Measurements from ENCODE around the gene ADGRF3. TPM values are rescaled to one million over a fixed set of nuclear protein-coding genes. Genes with fewer than 3 reads are reported as not detected.
"Not testable (repeated sequence)": the region's sequence is repeated elsewhere in the genome, so short reads cannot be mapped to it uniquely, and the experiment has no call there.

The ADGRF3 gene
- total RNA-seq, 1 donor from 2014 or later, result 0.49 TPM

DNA sequence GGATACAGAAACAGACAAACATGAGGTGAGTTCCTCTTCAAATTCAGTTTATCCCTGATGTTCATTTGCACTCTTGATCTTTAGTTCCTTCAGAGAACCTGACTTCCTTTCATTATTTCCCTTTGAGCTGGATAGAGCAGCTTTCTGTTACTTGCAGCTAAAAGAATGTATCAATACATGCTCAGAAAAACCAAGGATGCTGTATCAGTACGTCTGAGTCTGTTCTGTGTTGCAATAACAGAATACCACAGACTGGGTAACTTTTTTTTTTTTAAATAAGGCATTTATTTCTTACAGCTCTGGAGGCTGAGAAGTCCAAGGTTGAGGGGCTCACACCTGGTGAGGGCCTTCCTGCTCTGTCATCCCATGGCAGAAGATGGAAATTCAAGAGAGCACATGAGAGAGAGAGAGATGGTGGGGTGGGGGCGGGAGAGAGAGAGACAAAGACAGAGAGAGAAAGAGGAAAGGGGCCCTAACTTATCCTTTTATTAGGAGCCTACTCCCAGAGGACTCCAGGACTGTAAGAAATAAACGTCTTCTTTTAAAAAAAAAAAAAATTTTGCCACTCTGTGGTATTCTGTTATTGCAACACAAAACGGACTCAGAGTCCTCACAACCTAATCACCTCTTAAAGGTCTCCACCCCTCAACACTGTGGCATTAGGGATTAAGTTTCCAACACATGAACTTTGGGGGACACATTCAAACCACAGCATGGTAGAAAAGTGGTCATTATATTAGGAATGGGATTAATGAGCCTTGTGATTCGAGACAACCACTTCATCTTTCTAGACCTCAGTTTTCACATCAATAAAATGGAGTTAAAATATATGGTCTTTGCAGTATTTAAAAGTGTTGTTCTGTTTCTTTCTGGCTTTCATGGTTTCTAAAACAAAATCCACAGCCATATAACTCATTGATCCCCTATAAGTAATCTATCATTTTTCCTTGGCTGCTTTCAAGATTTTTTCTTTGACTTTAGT lies 19.0 kb downstream of the ADGRF3 start:
- Histone ChIP-seq H3K27me3 (no peaks in the 10 kb centered on the region), H3K27ac (no peak overlapping the region), H3K36me3 (no peaks in the 10 kb centered on the region), H3K9me3 (no peaks in the 10 kb centered on the region), H3K4me3 (no peak overlapping the region), H3K4me1 (no peaks in the 10 kb centered on the region)
- no peak for DNase-seq (ENCODE audit: extremely low spot score in 2 of 2)
- TF ChIP-seq POLR2A (IDR thresholded peaks at IDR 0.05), result no peak
- no peak for TF ChIP-seq POLR2AphosphoS5 (IDR thresholded peaks at IDR 0.05; ENCODE audit: insufficient read depth in 1 of 2, low read depth in 1 of 2)
- TF ChIP-seq, protein P1, sequence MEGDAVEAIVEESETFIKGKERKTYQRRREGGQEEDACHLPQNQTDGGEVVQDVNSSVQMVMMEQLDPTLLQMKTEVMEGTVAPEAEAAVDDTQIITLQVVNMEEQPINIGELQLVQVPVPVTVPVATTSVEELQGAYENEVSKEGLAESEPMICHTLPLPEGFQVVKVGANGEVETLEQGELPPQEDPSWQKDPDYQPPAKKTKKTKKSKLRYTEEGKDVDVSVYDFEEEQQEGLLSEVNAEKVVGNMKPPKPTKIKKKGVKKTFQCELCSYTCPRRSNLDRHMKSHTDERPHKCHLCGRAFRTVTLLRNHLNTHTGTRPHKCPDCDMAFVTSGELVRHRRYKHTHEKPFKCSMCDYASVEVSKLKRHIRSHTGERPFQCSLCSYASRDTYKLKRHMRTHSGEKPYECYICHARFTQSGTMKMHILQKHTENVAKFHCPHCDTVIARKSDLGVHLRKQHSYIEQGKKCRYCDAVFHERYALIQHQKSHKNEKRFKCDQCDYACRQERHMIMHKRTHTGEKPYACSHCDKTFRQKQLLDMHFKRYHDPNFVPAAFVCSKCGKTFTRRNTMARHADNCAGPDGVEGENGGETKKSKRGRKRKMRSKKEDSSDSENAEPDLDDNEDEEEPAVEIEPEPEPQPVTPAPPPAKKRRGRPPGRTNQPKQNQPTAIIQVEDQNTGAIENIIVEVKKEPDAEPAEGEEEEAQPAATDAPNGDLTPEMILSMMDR (IDR thresholded peaks at IDR 0.05), result no peak
- intact Hi-C loops (cut with DNase I), result loop anchor here (5.0 kb wide), 1 partner anchor 935 kb away; no protein-coding TSS in a partner anchor

GRCh38 chr2:26326514-26326913 lies 20.1 kb downstream of the ADGRF3 start:
- Histone ChIP-seq H3K4me1 (no peaks in the 10 kb centered on the region), H3K36me3 (no peaks in the 10 kb centered on the region), H3K27me3 (no peaks in the 10 kb centered on the region), H3K27ac (no peak overlapping the region), H3K4me3 (no peak overlapping the region), H3K9me3 (no peaks in the 10 kb centered on the region)
- TF ChIP-seq POLR2A (IDR thresholded peaks at IDR 0.05) (no peak), POLR2AphosphoS5 (IDR thresholded peaks at IDR 0.05; ENCODE audit: insufficient read depth in 1 of 2, low read depth in 1 of 2) (no peak)
- TF ChIP-seq, protein P1 (IDR thresholded peaks at IDR 0.05), result no peak
- DNase-seq (ENCODE audit: extremely low spot score in 2 of 2), result no peak
- intact Hi-C loops (cut with DNase I), result loop anchor here (5.0 kb wide), 1 partner anchor 934 kb away; no protein-coding TSS in a partner anchor

DNA sequence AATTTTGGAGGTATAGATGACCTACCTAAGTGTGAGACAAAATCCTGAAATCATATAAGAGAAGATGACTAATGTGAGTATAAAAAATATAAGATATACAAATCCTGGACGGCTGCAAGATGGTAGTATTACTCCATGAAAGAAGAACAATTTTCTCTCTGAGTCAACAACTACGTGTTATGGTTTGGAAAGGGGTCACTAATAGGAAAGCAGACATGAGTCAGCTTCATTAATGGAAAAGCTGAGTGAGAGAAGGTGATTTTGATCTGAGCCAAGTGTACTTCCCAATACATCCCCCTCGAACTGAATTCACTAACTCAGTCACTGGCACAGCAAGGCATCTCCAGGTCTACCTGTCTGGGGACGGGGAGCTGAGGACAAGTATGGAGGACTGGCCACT lies 20.7 kb downstream of the ADGRF3 start:
- no peaks in the 10 kb centered on the region for H3K36me3 ChIP-seq
- H3K4me1 ChIP-seq, result no peaks in the 10 kb centered on the region
- intact Hi-C loops (cut with DNase I), result loop anchor here (5.0 kb wide), 1 partner anchor 934 kb away; no protein-coding TSS in a partner anchor
- H3K27me3 ChIP-seq, result no peaks in the 10 kb centered on the region
- no peak overlapping the region for H3K4me3 ChIP-seq
- H3K27ac ChIP-seq, result no peak overlapping the region
- H3K9me3 ChIP-seq, result no peaks in the 10 kb centered on the region
- DNase-seq (ENCODE audit: extremely low spot score in 2 of 2), result no peak
- TF ChIP-seq POLR2AphosphoS5 (IDR thresholded peaks at IDR 0.05; ENCODE audit: insufficient read depth in 1 of 2, low read depth in 1 of 2) (no peak), POLR2A (IDR thresholded peaks at IDR 0.05) (no peak)
- TF ChIP-seq, protein P1 (IDR thresholded peaks at IDR 0.05), result no peak

GRCh38 chr2:26324903-26325302 lies 21.7 kb downstream of the ADGRF3 start:
- TF ChIP-seq POLR2A (IDR thresholded peaks at IDR 0.05) (no peak), POLR2AphosphoS5 (IDR thresholded peaks at IDR 0.05; ENCODE audit: insufficient read depth in 1 of 2, low read depth in 1 of 2) (no peak)
- TF ChIP-seq, protein P1 (IDR thresholded peaks at IDR 0.05), result no peak

GRCh38 chr2:26324479-26324878 lies 22.1 kb downstream of the ADGRF3 start:
- intact Hi-C loops (cut with DNase I); DNase-seq (ENCODE audit: extremely low spot score in 2 of 2); H3K27me3 ChIP-seq: not testable (repeated sequence)

More at GRCh38 chr2:26324903-26325302, 21.7 kb downstream of the ADGRF3 start:
- no peaks in the 10 kb centered on the region for H3K36me3 ChIP-seq
- intact Hi-C loops (cut with DNase I), result loop anchor here (5.0 kb wide), 1 partner anchor 933 kb away; no protein-coding TSS in a partner anchor
- no peak overlapping the region for H3K4me3 ChIP-seq
- no peak for DNase-seq (ENCODE audit: extremely low spot score in 2 of 2)
- H3K27me3 ChIP-seq, result no peaks in the 10 kb centered on the region
- H3K9me3 ChIP-seq, result no peaks in the 10 kb centered on the region
- no peaks in the 10 kb centered on the region for H3K4me1 ChIP-seq
- H3K27ac ChIP-seq, result no peak overlapping the region

More at GRCh38 chr2:26324479-26324878, 22.1 kb downstream of the ADGRF3 start:
- H3K36me3 ChIP-seq, H3K4me3 ChIP-seq, H3K27ac ChIP-seq, H3K9me3 ChIP-seq, H3K4me1 ChIP-seq: not testable (repeated sequence)
